GM18505 (cell line): ENCODE data around the gene ROBO1.
"Not testable (repeated sequence)": the region's sequence is repeated elsewhere in the genome, so short reads cannot be mapped to it uniquely, and the experiment has no call there.

Experiments
- ATAC-seq: cut with Tn5 transposase; IDR thresholded peaks from one replicate; pipeline ENCODE4 v1.9.1; 2021; ENCODE audit not compliant: unreplicated experiment
- POLR2A ChIP-seq: IDR thresholded peaks from 4 replicates; pipeline ENCODE4 v1.6.1; 2011; ENCODE audit warnings: borderline replicate concordance; ENCODE audit not compliant: insufficient read depth, insufficient read length; ENCODE audit errors: extremely low read depth

Gene ROBO1

DNA sequence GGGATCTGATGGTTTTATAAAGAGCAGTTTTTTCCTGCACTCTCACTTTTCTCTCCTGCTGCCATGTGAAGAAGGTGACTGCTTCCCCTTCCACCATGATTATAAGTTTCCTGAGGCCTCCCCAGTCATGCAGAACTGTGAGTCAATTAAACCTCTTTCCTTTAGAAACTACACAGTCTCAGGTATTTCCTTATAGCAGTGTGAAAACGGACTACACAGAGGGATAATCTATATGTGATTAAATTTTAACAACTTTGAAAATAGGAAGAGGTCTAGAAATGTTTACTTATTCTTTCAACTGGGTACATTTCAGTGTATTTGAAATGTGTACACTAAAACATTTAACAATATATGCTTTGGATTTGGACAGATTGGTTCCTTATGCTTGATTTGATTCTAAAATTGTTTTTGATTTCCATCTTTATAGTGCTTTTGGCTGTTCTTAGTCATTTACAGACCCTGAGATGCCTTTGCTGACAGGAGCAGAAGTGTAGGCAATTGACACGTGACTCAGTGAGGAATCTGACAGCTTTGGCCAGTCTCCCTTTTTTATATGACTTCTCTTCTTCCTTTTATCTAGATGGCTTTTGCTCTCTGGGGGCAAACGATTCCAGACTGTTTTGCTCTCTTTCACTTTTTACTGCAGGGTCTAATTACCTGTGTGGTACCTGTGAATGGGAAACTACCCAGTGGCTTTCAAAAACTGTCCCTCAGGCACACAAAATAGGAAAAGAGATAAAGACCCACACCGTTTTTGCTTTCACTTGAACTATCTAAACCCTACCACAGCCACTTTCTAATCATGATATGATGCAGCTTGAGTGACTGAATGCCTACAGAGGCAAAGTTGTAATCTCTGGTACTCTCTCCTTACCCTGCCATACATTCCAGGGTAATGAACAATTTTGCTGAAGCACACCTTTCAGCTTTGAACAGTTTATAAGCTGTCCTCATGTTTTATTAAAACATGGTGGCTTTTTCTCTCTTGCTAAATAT is 422.6 kb downstream of the ROBO1 start:
- ATAC-seq: no peak
- TF ChIP-seq POLR2A: no peak

DNA sequence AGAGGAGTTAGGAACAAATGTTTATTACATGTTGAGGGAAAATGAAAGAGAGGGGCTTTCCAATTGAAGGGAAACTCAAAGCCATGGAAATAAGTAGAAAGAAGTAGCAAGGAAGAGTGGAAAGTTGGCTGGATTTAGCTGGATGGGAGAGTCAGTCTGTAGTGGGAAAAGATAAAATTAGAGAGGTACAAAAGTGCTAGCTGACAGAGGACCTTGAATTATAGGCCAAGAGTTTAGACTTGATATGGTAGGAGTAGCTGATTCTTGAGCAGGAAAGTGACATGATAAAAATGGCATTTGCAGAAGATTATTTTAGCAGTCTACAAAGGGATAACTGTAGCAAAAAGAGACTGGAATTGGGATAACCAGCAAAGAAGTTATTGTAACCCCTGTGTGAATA is 425.8 kb downstream of the ROBO1 start:
- ATAC-seq: no peak
- no peak for TF ChIP-seq POLR2A

DNA sequence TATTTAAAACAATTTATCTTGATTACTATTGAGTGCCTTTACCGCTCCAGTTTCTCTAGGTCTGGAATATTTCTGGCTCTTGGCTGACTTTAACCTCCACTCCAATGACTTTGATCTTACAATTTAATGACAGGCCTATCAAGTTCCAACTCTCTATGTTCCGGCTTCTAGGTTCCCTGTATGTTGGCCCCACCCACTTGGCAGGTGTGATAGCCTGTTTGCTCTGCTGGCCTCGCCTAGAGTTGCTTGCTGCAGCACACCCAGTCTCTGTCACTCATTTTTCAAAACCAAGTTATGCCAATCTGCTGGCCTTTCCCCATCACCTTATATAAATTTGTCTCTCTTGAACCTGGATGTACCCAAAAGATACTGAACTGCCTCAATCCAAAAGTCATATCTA is 428.0 kb downstream of the ROBO1 start:
- ATAC-seq: no peak
- no peak for TF ChIP-seq POLR2A

DNA sequence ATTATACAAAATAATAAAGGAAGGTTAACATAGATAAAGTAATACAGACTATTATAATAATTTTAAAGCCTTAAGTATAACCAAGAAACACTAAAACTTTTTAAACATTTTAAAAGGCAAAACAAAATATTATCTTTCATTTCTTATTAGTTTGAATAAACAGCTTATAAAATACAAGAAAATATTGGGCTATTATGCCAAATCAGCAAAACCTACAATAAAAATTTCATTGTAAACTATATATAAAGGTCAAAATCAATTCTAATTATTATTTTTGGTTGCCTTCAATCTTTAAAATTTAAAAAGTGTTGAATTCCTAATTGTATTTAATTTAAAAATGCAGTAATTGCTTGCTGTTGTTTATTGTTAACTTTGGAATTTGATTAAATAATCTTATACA is 430.0 kb downstream of the ROBO1 start:
- ATAC-seq: no peak
- no peak for TF ChIP-seq POLR2A

DNA sequence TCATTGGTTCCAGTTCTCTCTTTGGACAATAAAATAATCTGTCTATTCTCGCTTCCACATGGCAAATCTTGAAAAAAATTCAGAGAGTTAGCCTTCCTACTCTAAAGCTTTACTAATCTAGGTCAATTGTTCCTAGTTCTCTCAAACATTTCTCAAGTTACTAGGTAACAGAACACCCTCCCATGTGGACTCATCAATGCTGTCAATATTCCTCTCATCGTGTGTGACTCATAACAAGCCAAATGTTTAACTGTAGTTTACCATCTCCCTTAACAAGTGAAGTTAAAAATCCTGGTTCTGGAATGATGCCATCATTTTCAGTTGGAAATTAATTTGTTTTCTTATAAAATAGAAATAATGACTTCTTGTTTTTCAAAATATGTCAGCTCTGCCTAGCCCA is 438.6 kb downstream of the ROBO1 start:
- TF ChIP-seq POLR2A: no peak
- no peak for ATAC-seq

DNA sequence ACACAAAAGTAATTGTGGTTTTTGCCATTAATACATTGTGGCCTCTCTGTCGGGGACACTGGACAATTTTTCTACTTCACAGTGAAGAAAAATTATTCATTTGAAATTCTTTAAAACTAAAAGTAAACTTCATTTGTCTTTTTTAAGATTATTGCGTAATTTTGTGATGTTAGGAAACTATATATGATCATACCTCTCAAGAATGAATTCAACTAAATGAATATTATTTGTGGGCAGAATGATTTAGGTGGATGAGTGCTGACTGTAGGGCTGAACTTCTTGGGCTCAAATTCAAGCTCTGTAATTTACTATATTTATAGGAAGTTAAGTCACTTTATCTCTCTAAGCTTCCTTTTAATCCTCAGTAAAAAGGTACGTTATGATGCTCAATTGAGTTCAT is 441.2 kb downstream of the ROBO1 start:
- no peak for ATAC-seq
- TF ChIP-seq POLR2A: no peak

DNA sequence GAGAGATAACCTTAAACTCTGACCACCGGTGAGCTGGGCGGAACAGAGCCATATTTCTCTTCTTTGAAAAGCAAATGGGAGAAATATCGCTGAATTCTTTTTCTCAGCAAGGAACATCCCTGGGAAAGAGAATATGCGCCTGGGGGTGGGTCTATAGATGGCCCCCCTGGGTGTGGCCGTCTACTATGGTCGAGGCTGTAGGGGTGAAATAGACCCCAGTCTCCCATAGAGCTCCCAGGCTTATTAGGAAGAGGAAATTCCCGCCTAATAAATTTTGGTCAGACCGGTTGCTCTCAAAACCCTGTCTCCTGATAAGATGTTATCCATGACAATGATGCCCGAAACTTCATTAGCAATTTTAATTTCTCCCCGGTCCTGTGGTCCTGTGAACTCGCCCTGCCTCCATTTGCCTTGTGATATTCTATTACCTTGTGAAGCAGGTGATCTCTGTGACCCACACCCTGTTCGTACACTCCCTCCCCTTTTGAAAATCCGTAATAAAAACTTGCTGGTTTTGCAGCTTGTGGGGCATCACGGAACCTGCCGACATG is 441.9 kb downstream of the ROBO1 start:
- ATAC-seq: not testable (repeated sequence)

DNA sequence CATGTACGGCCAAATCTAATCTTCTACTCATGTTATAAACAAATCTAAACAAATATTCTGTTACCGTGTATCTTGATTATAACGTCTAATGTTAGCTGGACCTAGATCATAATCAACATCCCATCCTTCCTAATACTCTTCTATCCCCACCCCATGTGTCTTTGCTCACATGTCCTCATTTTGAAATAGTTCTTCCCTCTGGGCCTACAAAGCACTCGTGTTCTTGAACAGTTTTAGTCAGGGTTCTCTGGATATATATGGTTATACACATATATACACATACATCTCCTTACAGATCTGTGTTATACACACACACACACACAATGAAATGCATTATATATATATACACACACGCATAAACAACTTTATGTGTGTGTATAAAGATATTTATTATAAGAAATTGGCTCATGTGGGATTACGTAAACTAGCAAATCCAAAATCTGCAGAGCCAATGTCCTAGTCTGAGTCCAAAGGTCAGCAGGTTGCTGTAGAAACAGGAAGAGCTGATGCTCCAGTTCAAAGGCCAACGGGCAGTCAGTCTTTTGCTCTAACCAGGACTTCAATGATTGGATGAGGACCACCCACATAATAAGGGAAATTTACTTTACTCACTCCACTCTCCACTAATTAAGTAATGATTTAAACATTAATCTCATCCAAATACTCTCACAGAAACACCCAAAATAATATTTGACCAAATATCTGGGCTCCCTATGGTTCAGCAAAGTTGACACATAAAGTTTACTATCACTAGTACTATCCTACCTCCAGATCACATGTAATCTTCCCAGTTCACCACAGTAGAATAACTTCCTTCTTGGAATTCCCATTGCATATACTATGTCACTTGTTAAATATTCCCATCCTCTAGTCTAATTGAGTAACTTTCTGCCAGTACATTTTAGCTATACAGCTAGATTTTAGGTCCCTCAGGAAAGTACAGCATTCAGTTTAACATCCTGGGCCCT is 450.0 kb downstream of the ROBO1 start:
- no peak for ATAC-seq
- no peak for TF ChIP-seq POLR2A

DNA sequence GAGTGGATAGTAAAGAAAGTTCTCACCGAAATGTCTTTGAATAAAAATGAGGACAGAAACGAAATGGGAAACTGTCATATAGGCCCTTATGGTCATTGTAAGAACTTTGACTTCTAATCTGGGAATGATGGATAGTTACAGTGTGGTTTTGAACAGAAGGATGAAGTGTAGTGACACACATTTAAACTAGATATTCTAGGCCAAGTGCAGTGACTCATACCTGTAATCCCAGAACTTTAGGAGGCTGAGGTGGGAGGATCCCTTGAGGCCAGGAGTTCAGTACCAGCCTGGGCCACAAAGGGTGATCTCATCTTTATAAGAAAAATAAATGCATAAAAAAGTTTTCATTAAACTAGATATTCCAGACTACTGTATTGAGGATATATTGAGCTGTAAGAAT is 452.8 kb downstream of the ROBO1 start:
- ATAC-seq: no peak
- TF ChIP-seq POLR2A: no peak

DNA sequence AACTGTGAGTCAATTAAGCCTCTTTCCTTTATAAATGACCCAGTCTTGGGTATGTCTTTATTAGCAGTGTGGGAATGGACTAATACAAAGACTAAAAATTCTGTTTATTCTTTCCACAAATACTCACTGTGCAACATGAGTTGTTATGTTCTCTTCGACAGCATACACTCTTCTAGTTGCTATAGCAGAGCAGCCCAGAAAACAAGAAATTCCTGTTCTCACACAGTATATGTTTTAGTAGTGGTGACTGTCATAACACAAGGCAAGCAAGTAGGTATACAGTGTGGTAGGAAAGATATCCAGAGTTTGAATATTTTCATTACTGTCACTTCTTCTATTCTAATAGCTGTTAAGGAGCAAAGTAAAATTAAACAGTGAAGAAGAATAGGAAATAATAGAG is 453.3 kb downstream of the ROBO1 start:
- no peak for ATAC-seq
- no peak for TF ChIP-seq POLR2A

DNA sequence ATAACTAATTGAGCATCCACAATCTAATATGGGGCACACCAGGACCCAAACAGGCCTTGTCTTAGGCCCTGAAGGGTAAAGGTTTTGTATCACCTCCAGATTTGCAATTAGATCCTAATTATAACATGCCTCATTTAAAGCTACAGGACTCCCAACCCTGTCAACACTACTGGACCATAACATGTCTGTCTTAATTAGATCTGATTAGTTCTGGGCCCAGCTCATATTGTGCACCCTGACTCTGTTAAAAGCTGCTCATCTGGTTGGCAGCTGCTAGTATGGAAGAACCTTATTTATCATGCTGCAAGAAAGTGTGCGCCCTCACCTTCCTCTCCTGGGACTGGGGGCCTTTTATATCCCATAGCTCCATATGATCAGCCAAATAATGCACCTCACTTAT is 457.8 kb downstream of the ROBO1 start:
- ATAC-seq: no peak

DNA sequence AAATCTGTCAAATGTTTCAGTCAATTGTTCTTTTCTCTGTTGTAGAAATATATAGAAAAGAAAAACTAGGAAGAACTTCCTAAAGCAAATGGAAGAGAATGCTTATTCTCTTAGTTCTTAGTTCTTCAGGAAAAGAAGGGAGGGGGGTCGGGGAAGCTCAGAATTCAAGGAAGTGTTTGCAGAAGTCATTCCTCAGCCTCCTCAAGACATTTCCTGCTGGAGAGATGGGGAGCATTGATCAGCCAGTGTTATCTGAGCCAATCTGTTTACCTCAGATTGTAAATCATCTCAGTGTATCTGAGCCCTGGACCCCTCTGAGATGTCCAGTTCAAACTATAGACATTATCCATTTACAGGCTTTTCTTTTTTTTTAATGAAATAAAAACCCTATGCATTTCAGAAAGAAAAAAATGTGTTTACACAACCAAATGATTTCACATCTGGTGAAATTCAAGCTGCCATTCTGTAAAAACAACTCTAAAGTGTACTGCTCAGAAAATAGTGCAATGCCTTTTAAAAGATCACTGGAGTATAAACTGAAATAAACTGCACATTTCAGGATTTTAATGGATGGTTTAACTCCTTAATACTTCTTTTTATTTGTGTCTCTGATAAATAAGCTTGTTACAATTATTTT is 460.7 kb downstream of the ROBO1 start:
- ATAC-seq: no peak
- no peak for TF ChIP-seq POLR2A

More for the DNA sequence above, 457.8 kb downstream of the ROBO1 start:
- no peak for TF ChIP-seq POLR2A

DNA sequence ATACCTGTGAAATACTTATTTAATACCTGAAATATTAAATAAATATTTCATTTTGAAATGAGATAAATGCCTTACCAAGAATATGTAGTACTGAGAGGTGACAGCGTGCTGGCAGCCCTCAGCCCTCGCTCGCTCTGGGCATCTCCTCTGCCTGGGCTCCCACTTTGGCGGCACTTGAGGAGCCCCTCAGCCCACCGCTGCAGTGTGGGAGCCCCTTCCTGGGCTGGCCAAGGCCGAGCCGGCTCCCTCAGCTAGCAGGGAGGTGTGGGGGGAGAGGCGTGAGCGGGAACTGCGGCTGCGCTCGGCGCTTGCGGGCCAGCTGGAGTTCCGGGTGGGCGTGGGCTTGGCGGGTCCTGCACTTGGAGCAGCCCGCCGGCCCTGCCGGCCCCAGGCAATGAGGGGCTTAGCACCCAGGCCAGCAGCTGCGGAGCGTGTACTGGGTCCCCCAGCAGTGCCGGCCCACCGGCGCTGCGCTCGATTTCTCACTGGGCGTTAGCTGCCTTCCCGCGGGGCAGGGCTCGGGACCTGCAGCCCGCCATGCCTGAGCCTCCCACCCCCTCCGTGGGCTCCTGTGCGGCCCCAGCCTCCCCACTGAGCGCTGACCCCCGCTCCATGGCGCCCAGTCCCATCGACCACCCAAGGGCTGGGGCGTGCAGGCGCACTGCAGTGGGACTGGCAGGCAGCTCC is 467.7 kb downstream of the ROBO1 start:
- not testable (repeated sequence) for ATAC-seq
